GM19193 (cell line): ENCODE data around the gene TSPAN4.

ENCODE experiments used
- POLR2A ChIP-seq: IDR thresholded peaks from 4 replicates; pipeline ENCODE4 v1.6.1; 2011; ENCODE audit not compliant: insufficient read depth, insufficient read length; ENCODE audit errors: extremely low read depth

TSPAN4 gene

GRCh38 chr11:889257-889656, 46.6 kb downstream of the TSPAN4 start:
- TF ChIP-seq POLR2A: no peak

GRCh38 chr11:889687-890475, 47.2 kb downstream of the TSPAN4 start:
- no peak for TF ChIP-seq POLR2A

- TF ChIP-seq POLR2A: no peak
Measured at GRCh38 chr11:890794-891540, 48.3 kb downstream of the TSPAN4 start.

- TF ChIP-seq POLR2A: no peak
Measured at GRCh38 chr11:893008-893654, 50.5 kb downstream of the TSPAN4 start.

GRCh38 chr11:894575-895201, 52.0 kb downstream of the TSPAN4 start:
- no peak for TF ChIP-seq POLR2A

GRCh38 chr11:895331-896110, 52.9 kb downstream of the TSPAN4 start:
- TF ChIP-seq POLR2A: no peak

- no peak for TF ChIP-seq POLR2A
Measured at GRCh38 chr11:897253-898142, 54.8 kb downstream of the TSPAN4 start.

GRCh38 chr11:898143-898511, 55.5 kb downstream of the TSPAN4 start:
- no peak for TF ChIP-seq POLR2A

- no peak for TF ChIP-seq POLR2A
Measured at GRCh38 chr11:898540-899190, 56.0 kb downstream of the TSPAN4 start.

- no peak for TF ChIP-seq POLR2A
Measured at GRCh38 chr11:899724-900123, 57.1 kb downstream of the TSPAN4 start.

GRCh38 chr11:900545-900944, 57.9 kb downstream of the TSPAN4 start:
- TF ChIP-seq POLR2A: no peak

- TF ChIP-seq POLR2A: no peak
Measured at GRCh38 chr11:901452-902061, 58.9 kb downstream of the TSPAN4 start.

GRCh38 chr11:904380-904779, 61.7 kb downstream of the TSPAN4 start:
- TF ChIP-seq POLR2A: no peak

- no peak for TF ChIP-seq POLR2A
Measured at GRCh38 chr11:905952-906351, 63.3 kb downstream of the TSPAN4 start.
